PC-9 (cell line): ENCODE measurements around the gene ANO2.

ENCODE experiments used
- EZH2 ChIP-seq: fragments of 200-600 bp; sonication (generic); IDR thresholded peaks from 2 replicates; pipeline ENCODE4 v1.8.0; 2017; ENCODE audit warnings: antibody characterized with exemption, low read depth
- TF ChIP-seq, protein P1 (sequence below): fragments of 200-600 bp; sonication (generic); conservative IDR thresholded peaks from 2 replicates; pipeline ENCODE4 v1.6.1; 2017; ENCODE audit warnings: mixed run types, antibody characterized with exemption, mild to moderate bottlenecking, moderate library complexity

DNA sequence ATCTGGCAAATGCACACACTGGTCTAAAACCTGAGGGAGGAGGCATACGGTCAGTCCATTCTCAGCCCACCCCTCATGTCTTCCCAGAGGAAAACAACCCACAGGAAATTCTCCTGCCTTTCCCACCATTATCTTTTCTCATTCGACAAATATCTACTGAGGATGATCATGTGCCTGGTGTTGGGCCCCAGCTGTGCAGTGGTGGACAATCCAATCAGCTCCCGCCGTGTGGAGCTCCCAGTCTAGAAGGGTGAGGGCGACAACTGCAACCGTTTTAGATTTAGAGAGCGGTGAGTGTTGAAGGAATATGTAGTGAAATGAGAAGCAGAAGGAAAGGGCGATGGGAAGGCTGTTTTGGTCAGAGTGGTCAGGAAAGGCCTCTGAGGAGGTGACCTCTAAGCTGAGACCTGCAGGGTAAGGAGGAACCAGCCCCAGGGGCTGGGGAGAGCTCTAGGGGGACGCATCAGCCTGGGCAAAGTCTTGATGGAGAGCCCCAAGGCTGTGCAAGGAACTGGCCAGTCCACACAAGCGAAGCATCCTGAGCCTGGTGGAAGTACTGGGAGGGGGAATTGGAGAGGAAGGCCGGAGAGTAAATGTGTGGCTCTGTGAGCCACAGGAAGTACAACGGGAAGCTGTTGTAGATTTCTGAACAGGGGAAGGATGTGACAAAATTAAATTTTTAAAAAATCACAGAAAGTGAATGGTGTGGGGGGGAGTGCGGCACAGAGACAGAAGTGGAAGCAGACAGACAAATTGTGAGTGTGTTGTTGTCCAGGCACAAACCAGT, 320.4 kb downstream of the ANO2 start:
- TF ChIP-seq, protein P1, sequence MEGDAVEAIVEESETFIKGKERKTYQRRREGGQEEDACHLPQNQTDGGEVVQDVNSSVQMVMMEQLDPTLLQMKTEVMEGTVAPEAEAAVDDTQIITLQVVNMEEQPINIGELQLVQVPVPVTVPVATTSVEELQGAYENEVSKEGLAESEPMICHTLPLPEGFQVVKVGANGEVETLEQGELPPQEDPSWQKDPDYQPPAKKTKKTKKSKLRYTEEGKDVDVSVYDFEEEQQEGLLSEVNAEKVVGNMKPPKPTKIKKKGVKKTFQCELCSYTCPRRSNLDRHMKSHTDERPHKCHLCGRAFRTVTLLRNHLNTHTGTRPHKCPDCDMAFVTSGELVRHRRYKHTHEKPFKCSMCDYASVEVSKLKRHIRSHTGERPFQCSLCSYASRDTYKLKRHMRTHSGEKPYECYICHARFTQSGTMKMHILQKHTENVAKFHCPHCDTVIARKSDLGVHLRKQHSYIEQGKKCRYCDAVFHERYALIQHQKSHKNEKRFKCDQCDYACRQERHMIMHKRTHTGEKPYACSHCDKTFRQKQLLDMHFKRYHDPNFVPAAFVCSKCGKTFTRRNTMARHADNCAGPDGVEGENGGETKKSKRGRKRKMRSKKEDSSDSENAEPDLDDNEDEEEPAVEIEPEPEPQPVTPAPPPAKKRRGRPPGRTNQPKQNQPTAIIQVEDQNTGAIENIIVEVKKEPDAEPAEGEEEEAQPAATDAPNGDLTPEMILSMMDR, result no peak
- no peak for TF ChIP-seq EZH2
